IPS-18a (cell line): ENCODE results near the gene SIGLEC12.

Experiments used
- H3K27ac ChIP-seq: one replicate; pipeline ENCODE4 v1.5.1; 2013; ENCODE audit warnings: low read length
- H3K27me3 ChIP-seq: one replicate; pipeline ENCODE4 v1.6.1; 2013; ENCODE audit warnings: mild to moderate bottlenecking, low read length; ENCODE audit not compliant: control insufficient read depth, insufficient read depth
- H3K36me3 ChIP-seq: one replicate; pipeline ENCODE4 v1.6.1; 2013; ENCODE audit warnings: low read depth, low read length; ENCODE audit not compliant: control insufficient read depth
- H3K4me1 ChIP-seq: one replicate; pipeline ENCODE4 v1.6.1; 2013; ENCODE audit warnings: low read depth, low read length; ENCODE audit not compliant: control insufficient read depth
- H3K4me3 ChIP-seq: one replicate; pipeline ENCODE4 v1.5.1; 2013; ENCODE audit warnings: low read length
- H3K9ac ChIP-seq: one replicate; pipeline ENCODE4 v1.6.1; 2013; ENCODE audit warnings: mild to moderate bottlenecking, low read length, moderate library complexity
- H3K9me3 ChIP-seq: one replicate; pipeline ENCODE4 v1.6.1; 2013; ENCODE audit warnings: low read depth, low read length; ENCODE audit not compliant: control insufficient read depth

The SIGLEC12 gene

GRCh38 chr19:51497666-51498065, 3.9 kb downstream of the SIGLEC12 start:
- Histone ChIP-seq H3K4me3 (no peak overlapping the region), H3K27me3 (no peaks in the 10 kb centered on the region), H3K36me3 (no peaks in the 10 kb centered on the region), H3K27ac (no peak overlapping the region), H3K9ac (no peak overlapping the region), H3K9me3 (peaks cover 2% of the 10 kb centered on the region), H3K4me1 (no peaks in the 10 kb centered on the region)

GRCh38 chr19:51493776-51494175, 7.8 kb downstream of the SIGLEC12 start:
- no peaks in the 10 kb centered on the region for H3K27me3 ChIP-seq
- H3K4me1 ChIP-seq = no peaks in the 10 kb centered on the region
- H3K4me3 ChIP-seq = no peak overlapping the region
- H3K36me3 ChIP-seq = no peaks in the 10 kb centered on the region
- peaks cover 11% of the 10 kb centered on the region for H3K9me3 ChIP-seq
- no peak overlapping the region for H3K9ac ChIP-seq
- no peak overlapping the region for H3K27ac ChIP-seq

GRCh38 chr19:51491586-51491985, 10.0 kb downstream of the SIGLEC12 start:
- H3K36me3 ChIP-seq = no peaks in the 10 kb centered on the region
- H3K9ac ChIP-seq = no peak overlapping the region
- H3K4me1 ChIP-seq = no peaks in the 10 kb centered on the region
- H3K4me3 ChIP-seq = no peak overlapping the region
- H3K9me3 ChIP-seq = peaks cover 11% of the 10 kb centered on the region
- no peak overlapping the region for H3K27ac ChIP-seq
- H3K27me3 ChIP-seq = no peaks in the 10 kb centered on the region

- Histone ChIP-seq H3K9ac (no peak overlapping the region), H3K4me3 (no peak overlapping the region), H3K4me1 (no peaks in the 10 kb centered on the region), H3K9me3 (peaks cover 16% of the 10 kb centered on the region), H3K36me3 (no peaks in the 10 kb centered on the region), H3K27ac (no peak overlapping the region), H3K27me3 (no peaks in the 10 kb centered on the region)
Observed at GRCh38 chr19:51490676-51491075, 10.9 kb downstream of the SIGLEC12 start.

- no peaks in the 10 kb centered on the region for H3K4me1 ChIP-seq
- H3K36me3 ChIP-seq = no peaks in the 10 kb centered on the region
- no peaks in the 10 kb centered on the region for H3K27me3 ChIP-seq
- no peak overlapping the region for H3K27ac ChIP-seq
- H3K9ac ChIP-seq = no peak overlapping the region
- peaks cover 16% of the 10 kb centered on the region for H3K9me3 ChIP-seq
- no peak overlapping the region for H3K4me3 ChIP-seq
Observed at GRCh38 chr19:51489113-51489512, 12.5 kb downstream of the SIGLEC12 start.

GRCh38 chr19:51488491-51488890, 13.1 kb downstream of the SIGLEC12 start:
- H3K4me1 ChIP-seq = no peaks in the 10 kb centered on the region
- peaks cover 16% of the 10 kb centered on the region for H3K9me3 ChIP-seq
- H3K36me3 ChIP-seq = no peaks in the 10 kb centered on the region
- H3K9ac ChIP-seq = no peak overlapping the region
- no peak overlapping the region for H3K27ac ChIP-seq
- H3K27me3 ChIP-seq = no peaks in the 10 kb centered on the region
- H3K4me3 ChIP-seq = no peak overlapping the region

- Histone ChIP-seq H3K27ac (no peak overlapping the region), H3K9me3 (peaks cover 18% of the 10 kb centered on the region), H3K27me3 (no peaks in the 10 kb centered on the region), H3K9ac (no peak overlapping the region), H3K4me3 (no peak overlapping the region), H3K4me1 (no peaks in the 10 kb centered on the region), H3K36me3 (no peaks in the 10 kb centered on the region)
Observed at GRCh38 chr19:51485960-51486660, 15.5 kb downstream of the SIGLEC12 start.

GRCh38 chr19:51480590-51480989, 21.0 kb downstream of the SIGLEC12 start:
- Histone ChIP-seq H3K9me3 (peaks cover 2% of the 10 kb centered on the region), H3K4me1 (no peaks in the 10 kb centered on the region), H3K27me3 (no peaks in the 10 kb centered on the region), H3K27ac (no peak overlapping the region), H3K36me3 (no peaks in the 10 kb centered on the region), H3K9ac (no peak overlapping the region), H3K4me3 (no peak overlapping the region)

GRCh38 chr19:51479531-51480331, 21.9 kb downstream of the SIGLEC12 start:
- Histone ChIP-seq H3K4me1 (no peaks in the 10 kb centered on the region), H3K9me3 (peaks cover 2% of the 10 kb centered on the region), H3K27me3 (no peaks in the 10 kb centered on the region), H3K4me3 (no peak overlapping the region), H3K36me3 (no peaks in the 10 kb centered on the region), H3K27ac (no peak overlapping the region), H3K9ac (no peak overlapping the region)

- H3K9ac ChIP-seq = no peak within 1 kb of the TSS
- H3K27me3 ChIP-seq = no peaks in the 10 kb centered on the region
- no peaks in the 10 kb centered on the region for H3K36me3 ChIP-seq
- no peak within 1 kb of the TSS for H3K4me3 ChIP-seq
- H3K4me1 ChIP-seq = no peaks in the 10 kb centered on the region
- H3K27ac ChIP-seq = no peak within 1 kb of the TSS
- H3K9me3 ChIP-seq = peaks cover 2% of the 10 kb centered on the region
Observed at GRCh38 chr19:51478381-51479234, 23.0 kb downstream of the SIGLEC12 start, which contains the start of gene CEACAM18. CEACAM18 (plus strand) TSS chr19:51478539.

- Histone ChIP-seq H3K4me3 (no peak overlapping the region), H3K36me3 (no peaks in the 10 kb centered on the region), H3K27me3 (no peaks in the 10 kb centered on the region), H3K4me1 (no peaks in the 10 kb centered on the region), H3K27ac (no peak overlapping the region), H3K9ac (no peak overlapping the region), H3K9me3 (no peaks in the 10 kb centered on the region)
Observed at GRCh38 chr19:51477344-51477743, 24.3 kb downstream of the SIGLEC12 start.
